HepG2 (cell line): ENCODE measurements around the gene ZFYVE28. TPM values are rescaled to one million over a fixed set of nuclear protein-coding genes. Genes with fewer than 3 reads are reported as not detected.
A peak's percentile ranks its signal among the peaks of the same experiment; 100 is the strongest.

Source experiments
- ATAC-seq: fragments of 200-7000 bp; cut with Tn5 transposase; 3 replicates; pipeline ENCODE4 v1.9.1; 2020; ENCODE audit warnings: mild to moderate bottlenecking, moderate library complexity
- BruUV-seq: library from RNA; stranded (reverse); fragments of 400-500 nt; replicated peaks from 2 replicates; lab custom pipeline; 2021; lab: Mats Ljungman, UMichigan
- CTCF ChIA-PET: fragments of 300-600 bp; formaldehyde crosslinking; extraction: SDS; loops from one replicate; lab custom pipeline; 2021; ENCODE audit warnings: low total read pairs, inconsistent platforms, low intra/inter-chr PET ratio; lab: Yijun Ruan, JAX
- POLR2A ChIA-PET: fragments of 350-600 bp; sonication (Branson Sonifier 250); formaldehyde crosslinking; loops from one replicate; lab custom pipeline; 2020; ENCODE audit warnings: antibody characterized with exemption, inconsistent platforms; lab: Yijun Ruan, JAX
- DNase-seq: peaks from one replicate; pipeline ENCODE4 v3.0.0-alpha.2; 2015; ENCODE audit warnings: low spot score
- FAIRE-seq: peaks from 3 replicates; lab custom pipeline; 2011; peaks lifted over from hg19 to GRCh38; lab: Jason Lieb, UNC
- H2AFZ ChIP-seq: one replicate; pipeline ENCODE4 v1.6.1; 2011; ENCODE audit warnings: low read length, inconsistent platforms
- H3K27ac ChIP-seq: fragments of 300-600 bp; 3 replicates; pipeline ENCODE4 v1.8.0; 2011; ENCODE audit warnings: mixed run types, mild to moderate bottlenecking, mixed read lengths, low read length, inconsistent platforms; ENCODE audit not compliant: insufficient read depth; ENCODE audit errors: extremely low read length
- H3K27me3 ChIP-seq, 2 experiments: fragments of 200-600 bp in 1 of 2; 2 replicates in 1 of 2; 3 replicates in 1 of 2; pipeline versions ENCODE4 v1.6.0 to v1.8.0; 2011; ENCODE audit warnings: low read length in 2 of 2, mild to moderate bottlenecking in 2 of 2, moderate library complexity in 2 of 2, inconsistent platforms in 1 of 2; ENCODE audit not compliant: insufficient read depth in 2 of 2, control insufficient read depth in 1 of 2
- H3K36me3 ChIP-seq, 2 experiments: fragments of 200-600 bp in 1 of 2; replicated peaks in 1 of 2; 2 replicates in 1 of 2; 3 replicates in 1 of 2; pipeline versions ENCODE4 v1.5.1 to v1.8.0; 2011; ENCODE audit warnings: low read length in 2 of 2, inconsistent platforms in 1 of 2; ENCODE audit not compliant: insufficient read depth in 2 of 2, control insufficient read depth in 1 of 2
- H3K4me1 ChIP-seq: 2 replicates; pipeline ENCODE4 v1.5.1; 2012; ENCODE audit warnings: low read length, inconsistent platforms; ENCODE audit not compliant: insufficient read depth
- H3K4me2 ChIP-seq: 2 replicates; pipeline ENCODE4 v1.6.0; 2011; ENCODE audit warnings: low read depth, low read length, inconsistent platforms
- H3K4me3 ChIP-seq, 3 experiments: fragments of 200-600 bp in 1 of 3; sonication (generic), shearing (Covaris generic) in 1 of 3; replicated peaks in 1 of 3; 2 replicates each; pipeline ENCODE4 v1.5.1; 2011 to 2016; ENCODE audit warnings: low read length in 3 of 3, inconsistent platforms in 2 of 3, low read depth in 2 of 3, mild to moderate bottlenecking in 2 of 3, control low read depth in 1 of 3, mixed read lengths in 1 of 3; ENCODE audit not compliant: insufficient read depth in 1 of 3
- H3K79me2 ChIP-seq: one replicate; pipeline ENCODE4 v1.6.1; 2011; ENCODE audit warnings: low read length, inconsistent platforms; ENCODE audit not compliant: insufficient read depth
- H3K9ac ChIP-seq: 2 replicates; pipeline ENCODE4 v1.6.0; 2011; ENCODE audit warnings: mild to moderate bottlenecking, low read depth, low read length, inconsistent platforms; ENCODE audit not compliant: insufficient read depth
- H3K9me3 ChIP-seq: 2 replicates; pipeline ENCODE4 v1.5.1; 2012; ENCODE audit warnings: mild to moderate bottlenecking, low read length
- H4K20me1 ChIP-seq: 2 replicates; pipeline ENCODE4 v1.6.0; 2011; ENCODE audit warnings: inconsistent platforms, mild to moderate bottlenecking, low read length, moderate library complexity; ENCODE audit not compliant: insufficient read depth
- FOXA1 ChIP-seq, 2 experiments: fragments of 450-650 bp in 1 of 2; sonication (generic) in 1 of 2; formaldehyde crosslinking in 1 of 2; IDR thresholded peaks; 2 replicates each; pipeline versions ENCODE4 v1.4.0 to v1.6.1; 2016 to 2020; ENCODE audit warnings: missing genetic modification reagents in 1 of 2
- FOXP1 ChIP-seq, 2 experiments: fragments of 450-650 bp in 1 of 2; IDR thresholded peaks; 2 replicates each; pipeline ENCODE4 v1.6.1; 2017 to 2018; ENCODE audit warnings: antibody characterized with exemption in 1 of 2
- IKZF1 ChIP-seq: fragments of 450-650 bp; IDR thresholded peaks from 2 replicates; pipeline ENCODE4 v1.7.1; 2016
- LCORL ChIP-seq, 2 experiments: fragments of 450-650 bp in 1 of 2; sonication (generic) in 1 of 2; formaldehyde crosslinking in 1 of 2; IDR thresholded peaks; 2 replicates each; pipeline versions ENCODE4 v1.5.0 to v1.6.1; 2017 to 2020; ENCODE audit warnings: antibody characterized with exemption in 1 of 2, missing genetic modification reagents in 1 of 2
- SSRP1 ChIP-seq: IDR thresholded peaks from 2 replicates; pipeline ENCODE4 v1.6.1; 2016; ENCODE audit warnings: control low read depth
- SYNCRIP ChIP-seq: fragments of 200-400 bp; formaldehyde crosslinking; IDR thresholded peaks from 2 replicates; pipeline ENCODE4 v1.6.1; 2018; ENCODE audit warnings: mild to moderate bottlenecking, low read depth, low read length; ENCODE audit not compliant: insufficient read depth
- ZNF10 ChIP-seq: sonication (generic); formaldehyde crosslinking; IDR thresholded peaks from 2 replicates; pipeline ENCODE4 v1.4.0; 2020; ENCODE audit warnings: mild to moderate bottlenecking, low read depth, missing genetic modification reagents, borderline replicate concordance
- ZNF282 ChIP-seq: fragments of 450-650 bp; IDR thresholded peaks from 2 replicates; pipeline ENCODE4 v1.6.1; 2018; ENCODE audit not compliant: partially characterized antibody
- ZNF770 ChIP-seq: sonication (generic); formaldehyde crosslinking; IDR thresholded peaks from 2 replicates; pipeline ENCODE4 v1.5.0; 2020; ENCODE audit warnings: mild to moderate bottlenecking, missing genetic modification reagents
- ZSCAN30 ChIP-seq: sonication (generic); formaldehyde crosslinking; IDR thresholded peaks from 2 replicates; pipeline ENCODE4 v1.5.0; 2020; ENCODE audit warnings: mild to moderate bottlenecking, missing genetic modification reagents
- WGBS: methylation state at CpG from one replicate; pipeline ENCODE4 v1.1.6; 2017; ENCODE audit warnings: low lambda C conversion rate; 5-methylcytosine and 5-hydroxymethylcytosine counted together
- in situ Hi-C: cut with HindIII; loops from 2 replicates; pipeline ENCODE4 v1.10.0; 2017; ENCODE audit warnings: low pct_unique_long_range_greater_than_20kb; ENCODE audit not compliant: extremely low pct_ligation_motif_present
- intact Hi-C: fragments of 100-400 bp; cut with micrococcal nuclease; formaldehyde crosslinking; loops from one replicate; pipeline ENCODE4 v1.10.0; 2022; ENCODE audit not compliant: unreplicated experiment
- polyA plus RNA-seq, 8 experiments: library from polyadenylated mRNA; depleted of rRNA in 3 of 8; stranded (reverse) in 7 of 8; unstranded in 1 of 8; fragments of >200 nt; fragmentation: Illumina TruSeq in 4 of 8; extraction: Trizol in 4 of 8; gene quantifications; 2 replicates each; pipeline versions ENCODE4 v1.2.1 to v1.2.3, GENCODE V29; 2011 to 2016; ENCODE audit warnings: low read depth in 4 of 8, missing spikeins in 1 of 8, mixed read lengths in 1 of 8; ENCODE audit not compliant: insufficient read depth in 1 of 8
- total RNA-seq, 5 experiments: library from RNA; depleted of rRNA; stranded (reverse); fragments of >200 nt; fragmentation: Illumina TruSeq; extraction: Trizol; gene quantifications; 2 replicates each; pipeline ENCODE4 v1.2.3, GENCODE V29; 2016; ENCODE audit warnings: low read depth in 1 of 5

ZFYVE28 gene
- total and polyA plus RNA-seq, 2 of the 13 experiments (the other 11 are each of a cell fraction or from before 2014, with no cell fraction given) = 0.12 to 0.22 TPM

- Histone ChIP-seq H3K4me2 (no peak overlapping the region), H3K36me3 (no peaks in the 10 kb centered on the region), H3K27ac (no peak overlapping the region), H3K79me2 (no peaks in the 10 kb centered on the region), H3K9ac (no peak overlapping the region), H3K4me3 (no peak overlapping the region), H2AFZ (no peak overlapping the region), H4K20me1 (no peaks in the 10 kb centered on the region), H3K27me3 (peaks cover 4 to 31% of the 10 kb centered on the region in 2 experiments; a peak in 4 of 5 replicates), H3K4me1 (peaks cover 6% of the 10 kb centered on the region), H3K9me3 (no peaks in the 10 kb centered on the region)
- peak; percentile 80 for TF ChIP-seq ZNF282
- TF ChIP-seq SSRP1 (CRISPR knock-in tag) = no peak
- no peak for TF ChIP-seq SYNCRIP
- 0 out of 2 replicates have a peak, but pooled peaks have one; percentile 62 for TF ChIP-seq IKZF1
- TF ChIP-seq ZNF770 = no peak
- TF ChIP-seq ZSCAN30 (CRISPR knock-in tag) = no peak
- peak; percentile 36; the same call in 1 of the 2 replicates for TF ChIP-seq LCORL (IDR thresholded peaks at IDR 0.05)
- no peak for TF ChIP-seq LCORL (CRISPR knock-in tag; IDR thresholded peaks at IDR 0.05)
- TF ChIP-seq FOXA1 (IDR thresholded peaks at IDR 0.05) = peak; percentile 12; the same call in 1 of the 2 replicates
- TF ChIP-seq FOXA1 (CRISPR knock-in tag; IDR thresholded peaks at IDR 0.05) = no peak
- peak; percentile 13; the same call in 1 of the 2 replicates for TF ChIP-seq FOXP1 (IDR thresholded peaks at IDR 0.05)
- no peak for TF ChIP-seq FOXP1 (CRISPR knock-in tag; IDR thresholded peaks at IDR 0.05)
- TF ChIP-seq ZNF10 (CRISPR knock-in tag) = no peak
- ATAC-seq = no peak
- no TSS peak for BruUV-seq
- FAIRE-seq = no peak
- intact Hi-C loops = loop anchor here (5.0 kb wide), 1 partner anchor 440 kb away; the partner anchor contains the start of gene NELFA
- DNase-seq = no peak
- in situ Hi-C loops = no loop called here
- CTCF ChIA-PET = no interaction called here
- POLR2A ChIA-PET = no interaction called here
- 6% methylated on average over 3 of the region's 3 CpGs for WGBS
These were observed 28.5 kb upstream of the ZFYVE28 start for GRCh38 chr4:2446656-2447564.
